22Rv1 (cell line): Measurements from ENCODE around the gene WSB1.

Experiments used
- CTCF ChIP-seq: fragments of 450-650 bp; IDR thresholded peaks from 2 replicates; pipeline ENCODE4 v1.5.1; 2017; ENCODE audit warnings: mild to moderate bottlenecking
- ZFX ChIP-seq: fragments of 450-650 bp; IDR thresholded peaks from 2 replicates; pipeline ENCODE4 v1.6.1; 2017; ENCODE audit warnings: antibody characterized with exemption, borderline replicate concordance

- TF ChIP-seq CTCF: no peak
- no peak for TF ChIP-seq ZFX
Observed at GRCh38 chr17:27326585-27326984, 32.7 kb downstream of the WSB1 start.
